GM12878 (cell line): ENCODE results near the gene EFCC1. TPM values are rescaled to one million over a fixed set of nuclear protein-coding genes. Genes with fewer than 3 reads are reported as not detected.
A peak's percentile ranks its signal among the peaks of the same experiment; 100 is the strongest.

Experiments used
- ATAC-seq: fragments of 200-7000 bp; cut with Tn5 transposase; 3 replicates; pipeline ENCODE4 v1.9.1; 2020; ENCODE audit warnings: mild to moderate bottlenecking, moderate library complexity
- BruUV-seq: library from RNA; stranded (reverse); fragments of 400-500 nt; replicated peaks from 2 replicates; lab custom pipeline; 2021; lab: Mats Ljungman, UMichigan
- CTCF ChIA-PET: fragments of 300-600 bp; sonication (Branson Sonifier 250); formaldehyde crosslinking; extraction: SDS; loops from one replicate; lab custom pipeline; 2021; ENCODE audit warnings: inconsistent platforms; lab: Yijun Ruan, JAX
- POLR2A ChIA-PET: fragments of 350-600 bp; formaldehyde crosslinking; extraction: SDS; loops from one replicate; lab custom pipeline; 2021; ENCODE audit warnings: inconsistent platforms; lab: Charles Lee
- RAD21 ChIA-PET: fragments of 300-600 bp; sonication (Branson Sonifier 250); formaldehyde crosslinking; loops from one replicate; lab custom pipeline; 2023; ENCODE audit warnings: antibody characterized with exemption; ENCODE audit not compliant: unreplicated experiment; lab: Charles Lee
- SMC1A ChIA-PET: fragments of 300-600 bp; sonication (Branson Sonifier 250); formaldehyde crosslinking; loops from one replicate; lab custom pipeline; 2023; ENCODE audit not compliant: unreplicated experiment, uncharacterized antibody; lab: Charles Lee
- DNase-seq: peaks from one replicate; pipeline ENCODE4 v3.0.0-alpha.2; 2011; ENCODE audit warnings: low read depth, low spot score
- FAIRE-seq: peaks from 3 replicates; lab custom pipeline; 2011; peaks lifted over from hg19 to GRCh38; lab: Jason Lieb, UNC
- H2AFZ ChIP-seq: 2 replicates; pipeline ENCODE4 v1.6.0; 2011; ENCODE audit warnings: low read depth, low read length, control low read depth; ENCODE audit not compliant: control insufficient read depth
- H3K27ac ChIP-seq: 2 replicates; pipeline ENCODE4 v1.5.1; 2011; ENCODE audit warnings: control low read depth; ENCODE audit not compliant: control insufficient read depth, insufficient read depth
- H3K27me3 ChIP-seq, 2 experiments: replicated peaks in 1 of 2; 2 replicates each; pipeline versions ENCODE4 v1.6.0 to v1.6.1; 2011; ENCODE audit warnings: low read length in 1 of 2; ENCODE audit not compliant: control insufficient read depth in 2 of 2, insufficient read depth in 2 of 2
- H3K36me3 ChIP-seq, 2 experiments: 2 replicates each; pipeline ENCODE4 v1.5.1; 2011; ENCODE audit warnings: low read length in 1 of 2; ENCODE audit not compliant: control insufficient read depth in 2 of 2, insufficient read depth in 2 of 2
- H3K4me1 ChIP-seq: 2 replicates; pipeline ENCODE4 v1.6.1; 2011; ENCODE audit warnings: mild to moderate bottlenecking, low read length, moderate library complexity, mixed read lengths; ENCODE audit not compliant: control insufficient read depth, insufficient read depth
- H3K4me2 ChIP-seq: 2 replicates; pipeline ENCODE4 v1.6.0; 2011; ENCODE audit warnings: control low read depth; ENCODE audit not compliant: control insufficient read depth, insufficient read depth
- H3K4me3 ChIP-seq: fragments of 200-600 bp; sonication (generic); 2 replicates; pipeline ENCODE4 v1.5.1; 2016
- H3K79me2 ChIP-seq: 2 replicates; pipeline ENCODE4 v1.6.0; 2011; ENCODE audit warnings: low read length; ENCODE audit not compliant: control insufficient read depth, insufficient read depth
- H3K9ac ChIP-seq: 2 replicates; pipeline ENCODE4 v1.8.0; 2011; ENCODE audit warnings: low read length, control low read depth, mixed read lengths; ENCODE audit not compliant: control insufficient read depth, insufficient read depth
- H3K9me3 ChIP-seq: replicated peaks from 3 replicates; pipeline ENCODE4 v1.5.1; 2011; ENCODE audit warnings: mild to moderate bottlenecking, low read length; ENCODE audit not compliant: control insufficient read depth, insufficient read depth
- H4K20me1 ChIP-seq: 2 replicates; pipeline ENCODE4 v1.6.0; 2011; ENCODE audit not compliant: control insufficient read depth, insufficient read depth
- ASH2L ChIP-seq: fragments of 300-600, 200-600 bp; sonication (generic); IDR thresholded peaks from 2 replicates; pipeline ENCODE4 v1.6.1; 2017; ENCODE audit warnings: low read depth, mild to moderate bottlenecking, borderline replicate concordance
- BRCA1 ChIP-seq: IDR thresholded peaks from 2 replicates; pipeline ENCODE4 v1.6.1; 2011; ENCODE audit warnings: low read depth, low read length, improper control_type of control experiment
- CBFB ChIP-seq: IDR thresholded peaks from 2 replicates; pipeline ENCODE4 v1.6.1; 2016; ENCODE audit warnings: antibody characterized with exemption, low read depth
- CBX5 ChIP-seq: sonication (generic); IDR thresholded peaks from 2 replicates; pipeline ENCODE4 v1.6.1; 2016; ENCODE audit warnings: low read depth, moderate library complexity, mild to moderate bottlenecking, inconsistent platforms
- CEBPZ ChIP-seq: fragments of 150-350 bp; IDR thresholded peaks from 2 replicates; pipeline ENCODE4 v1.6.1; 2016; ENCODE audit warnings: low read depth, low read length
- CHD2 ChIP-seq: IDR thresholded peaks from 2 replicates; pipeline ENCODE4 v1.6.1; 2011; ENCODE audit warnings: low read depth, low read length, improper control_type of control experiment, borderline replicate concordance
- EED ChIP-seq: sonication (generic); IDR thresholded peaks from 2 replicates; pipeline ENCODE4 v1.6.1; 2016; ENCODE audit warnings: antibody characterized with exemption, low read depth
- IKZF2 ChIP-seq, 2 experiments: fragments of 450-650 bp; IDR thresholded peaks; 2 replicates each; pipeline ENCODE4 v1.6.1; 2017; ENCODE audit warnings: mild to moderate bottlenecking in 2 of 2, moderate library complexity in 2 of 2
- KDM1A ChIP-seq: fragments of 200-600 bp; sonication (generic); IDR thresholded peaks from 2 replicates; pipeline ENCODE4 v1.6.1; 2016; ENCODE audit warnings: borderline replicate concordance
- MEF2A ChIP-seq: IDR thresholded peaks from 2 replicates; pipeline ENCODE4 v1.6.1; 2011; ENCODE audit warnings: low read depth, mild to moderate bottlenecking, low read length, moderate library complexity; ENCODE audit not compliant: insufficient read depth
- NFIC ChIP-seq: IDR thresholded peaks from 2 replicates; pipeline ENCODE4 v1.6.1; 2012; ENCODE audit warnings: low read depth, mild to moderate bottlenecking, inconsistent platforms, low read length, moderate library complexity
- NR2F1 ChIP-seq: fragments of 450-650 bp; conservative IDR thresholded peaks from 2 replicates; pipeline ENCODE4 v1.6.1; 2017; ENCODE audit warnings: mild to moderate bottlenecking
- POLR2AphosphoS5 ChIP-seq: IDR thresholded peaks from 2 replicates; pipeline ENCODE4 v1.6.1; 2011; ENCODE audit warnings: mild to moderate bottlenecking, low read length, inconsistent platforms
- RAD21 ChIP-seq: IDR thresholded peaks from 2 replicates; pipeline ENCODE4 v1.6.1; 2011; ENCODE audit warnings: mild to moderate bottlenecking, low read depth, low read length, moderate library complexity; ENCODE audit not compliant: insufficient read depth
- RAD51 ChIP-seq: fragments of 450-650 bp; IDR thresholded peaks from 2 replicates; pipeline ENCODE4 v1.6.1; 2016; ENCODE audit warnings: moderate library complexity, mild to moderate bottlenecking, inconsistent platforms
- SMAD1 ChIP-seq: fragments of 450-650 bp; IDR thresholded peaks from 2 replicates; pipeline ENCODE4 v1.6.1; 2018; ENCODE audit warnings: mild to moderate bottlenecking, low read depth; ENCODE audit not compliant: partially characterized antibody
- SPI1 ChIP-seq: IDR thresholded peaks from 2 replicates; pipeline ENCODE4 v1.6.1; 2011; ENCODE audit warnings: low read depth, mild to moderate bottlenecking, low read length, moderate library complexity, borderline replicate concordance; ENCODE audit not compliant: insufficient read depth
- ZNF592 ChIP-seq: fragments of 450-650 bp; IDR thresholded peaks from 2 replicates; pipeline ENCODE4 v1.6.1; 2017; ENCODE audit warnings: mild to moderate bottlenecking, moderate library complexity
- WGBS: methylation state at CpG from one replicate; pipeline ENCODE4 v1.1.6; 2016; ENCODE audit warnings: low lambda C conversion rate; ENCODE audit not compliant: insufficient replicate concordance, insufficient coverage; ENCODE audit errors: missing lambda C conversion rate; 5-methylcytosine and 5-hydroxymethylcytosine counted together
- in situ Hi-C: fragments of 300-500 bp; cut with MboI; formaldehyde crosslinking; loops from 9 replicates; pipeline ENCODE4 v1.14.3; 2018; ENCODE audit warnings: mixed read lengths
- intact Hi-C: fragments of 100-400 bp; cut with micrococcal nuclease; formaldehyde crosslinking; loops from one replicate; pipeline ENCODE4 v1.14.2; 2022; ENCODE audit not compliant: unreplicated experiment
- polyA plus RNA-seq, 11 experiments: library from polyadenylated mRNA; depleted of rRNA in 4 of 11; unstranded in 6 of 11; stranded (reverse) in 5 of 11; fragments of >200 nt; fragmentation: Nextera tagmentation in 4 of 11; fragmentation: Illumina TruSeq in 1 of 11; extraction: Ambion mirVana in 4 of 11; extraction: Trizol in 1 of 11; gene quantifications; 1 replicate in 1 of 11; 2 replicates in 10 of 11; pipeline versions ENCODE4 v1.2.1 to v1.2.3, GENCODE V29; 2011 to 2016; ENCODE audit warnings: inconsistent platforms in 2 of 11, missing spikeins in 2 of 11, low read depth in 1 of 11
- total RNA-seq, 4 experiments: library from RNA; depleted of rRNA in 3 of 4; stranded (reverse); fragments of >200 nt in 3 of 4; fragmentation: Illumina TruSeq in 1 of 4; extraction: Trizol in 1 of 4; gene quantifications; 2 replicates each; pipeline versions ENCODE4 v1.2.1 to v1.2.3, GENCODE V29; 2013 to 2021

EFCC1 gene
- total and polyA plus RNA-seq, 10 of the 15 experiments (the other 5 are each of a cell fraction or from before 2014, with no cell fraction given): not detected

- ATAC-seq (peak; percentile 78), FAIRE-seq (no peak), DNase-seq (no peak)
- in situ Hi-C loops (no loop called here), intact Hi-C loops (no loop called here)
- RAD21 ChIA-PET: no interaction called here
- Histone ChIP-seq H3K36me3 (no peaks in the 10 kb centered on the region), H3K9me3 (no peaks in the 10 kb centered on the region), H4K20me1 (no peaks in the 10 kb centered on the region), H3K4me3 (no peak overlapping the region), H3K9ac (no peak overlapping the region), H3K4me1 (no peaks in the 10 kb centered on the region), H3K4me2 (no peak overlapping the region), H2AFZ (no peak overlapping the region), H3K27ac (no peak overlapping the region), H3K27me3 (peaks cover 7 to 18% of the 10 kb centered on the region in 2 experiments), H3K79me2 (no peaks in the 10 kb centered on the region)
- TF ChIP-seq CBFB (no peak), EED (no peak), BRCA1 (no peak), MEF2A (no peak), KDM1A (no peak), RAD21 (no peak), CBX5 (no peak), CEBPZ (no peak), ZNF592 (no peak), ASH2L (no peak), CHD2 (no peak), IKZF2 (IDR thresholded peaks at IDR 0.05) (no peak), SMAD1 (no peak), RAD51 (no peak), NFIC (no peak), SPI1 (no peak), NR2F1 (no peak), POLR2AphosphoS5 (no peak)
- POLR2A ChIA-PET: no interaction called here
- CTCF ChIA-PET: interaction anchor here (1.0 to 1.6 kb wide), 2 partner anchors 12 to 33 kb away, joined by 3 to 5 read pairs; no protein-coding TSS in a partner anchor
- 14% methylated on average over 46 of the region's 55 CpGs for WGBS
- SMC1A ChIA-PET: no interaction called here
- BruUV-seq: no TSS peak
Observed at GRCh38 chr3:129003578-129004112, 2.5 kb downstream of the EFCC1 start.
